ENCODE measurements around the gene TMUB2.

The TMUB2 gene

GRCh38 chr17:44176671-44177501, 9.9 kb upstream of the TMUB2 start:
- no peak for DNase-seq (ENCODE audit: low spot score)

GRCh38 chr17:44177640-44178039, 9.1 kb upstream of the TMUB2 start:
- no peak for DNase-seq (ENCODE audit: low spot score)

- DNase-seq (ENCODE audit: low spot score), result no peak
Observed at GRCh38 chr17:44178133-44178532, 8.6 kb upstream of the TMUB2 start.

GRCh38 chr17:44183024-44183423, 3.7 kb upstream of the TMUB2 start:
- DNase-seq (ENCODE audit: low spot score), result no peak

GRCh38 chr17:44184212-44184810, 2.5 kb upstream of the TMUB2 start:
- no peak for DNase-seq (ENCODE audit: low spot score)

GRCh38 chr17:44187131-44187899, 543 bp downstream of the TMUB2 start:
- peak; percentile 74 for DNase-seq (ENCODE audit: low spot score)

GRCh38 chr17:44188576-44189403, 2.0 kb downstream of the TMUB2 start:
- DNase-seq (ENCODE audit: low spot score), result no peak

- DNase-seq (ENCODE audit: low spot score), result no peak
Observed at GRCh38 chr17:44190481-44190880, 3.7 kb downstream of the TMUB2 start.

- DNase-seq (ENCODE audit: low spot score), result no peak
Observed at GRCh38 chr17:44191369-44191768, 4.6 kb downstream of the TMUB2 start.

- DNase-seq (ENCODE audit: low spot score), result peak; percentile 54
Observed at GRCh38 chr17:44191941-44192496, 5.2 kb downstream of the TMUB2 start.

GRCh38 chr17:44192750-44193149, 6.0 kb downstream of the TMUB2 start:
- DNase-seq (ENCODE audit: low spot score), result no peak

- DNase-seq (ENCODE audit: low spot score), result no peak
Observed at GRCh38 chr17:44193326-44194084, 6.7 kb downstream of the TMUB2 start.

- DNase-seq (ENCODE audit: low spot score), result no peak
Observed at GRCh38 chr17:44197107-44197506, 10.3 kb downstream of the TMUB2 start.

GRCh38 chr17:44197980-44198720, 11.4 kb downstream of the TMUB2 start:
- no peak for DNase-seq (ENCODE audit: low spot score)

- peak; percentile 90 for DNase-seq (ENCODE audit: low spot score)
Observed at GRCh38 chr17:44198721-44199552, 12.2 kb downstream of the TMUB2 start.

GRCh38 chr17:44199553-44200477, 13.0 kb downstream of the TMUB2 start, which contains the start of gene ATXN7L3:
TSS of gene ATXN7L3 (minus strand) at chr17:44199884. CDS start at chr17:44198070, 1,814 bp downstream.
- peak; percentile 96 for DNase-seq (ENCODE audit: low spot score)

GRCh38 chr17:44200478-44201155, 13.8 kb downstream of the TMUB2 start:
- DNase-seq (ENCODE audit: low spot score), result no peak
